ENCODE results near the gene MAML2. TPM values are rescaled to one million over a fixed set of nuclear protein-coding genes. Genes with fewer than 3 reads are reported as not detected.

MAML2 gene
- total and polyA plus RNA-seq, 7 donors = 2.8 to 20.7 (median 11.8) TPM

DNA sequence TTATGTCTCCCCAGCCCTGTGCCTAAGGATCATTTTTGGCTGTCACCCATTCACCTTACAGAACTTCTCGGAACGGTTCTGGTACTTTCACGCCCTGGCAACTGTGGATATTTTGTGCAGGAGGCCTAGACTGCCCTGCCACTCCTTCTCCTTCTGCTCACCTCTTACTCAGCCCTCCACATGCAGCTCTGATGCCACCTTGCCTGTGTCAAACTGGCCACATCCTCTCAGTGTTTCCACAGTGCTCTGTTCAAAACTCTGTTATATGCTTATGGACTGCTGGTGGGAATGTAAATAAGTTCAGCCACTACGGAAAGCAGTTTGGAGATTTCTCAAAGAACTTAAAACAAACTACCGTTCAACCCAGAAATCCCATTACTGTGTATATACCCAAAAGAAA lies 318.3 kb downstream of the MAML2 start:
- 90 to 91% methylated on average over 5 of the region's 5 CpGs for WGBS, 2 donors
- Histone ChIP-seq H3K36me3 (no peaks in the 10 kb centered on the region), H3K4me3 (no peak overlapping the region), H3K9me3 (no peaks in the 10 kb centered on the region), H3K27ac (no peak overlapping the region), H3K4me1 (no peaks in the 10 kb centered on the region), H3K27me3 (no peaks in the 10 kb centered on the region)
- TF ChIP-seq CTCF (IDR thresholded peaks at IDR 0.05) = no peak
- TF ChIP-seq POLR2AphosphoS5 (IDR thresholded peaks at IDR 0.05) = no peak
- no peak for TF ChIP-seq EP300 (IDR thresholded peaks at IDR 0.05)
- TF ChIP-seq POLR2A (IDR thresholded peaks at IDR 0.05) = no peak
- no peak for DNase-seq
- intact Hi-C loops (cut with DNase I) = no loop called here

GRCh38 chr11:96023275-96023674 lies 319.7 kb downstream of the MAML2 start:
- intact Hi-C loops (cut with DNase I) = no loop called here
- Histone ChIP-seq H3K36me3 (no peaks in the 10 kb centered on the region), H3K9me3 (no peaks in the 10 kb centered on the region), H3K4me3 (no peak overlapping the region), H3K4me1 (no peaks in the 10 kb centered on the region), H3K27me3 (no peaks in the 10 kb centered on the region), H3K27ac (no peak overlapping the region)
- 83 to 88% methylated on average over 7 of the region's 7 CpGs for WGBS, 2 donors
- TF ChIP-seq EP300 (IDR thresholded peaks at IDR 0.05) (no peak), CTCF (IDR thresholded peaks at IDR 0.05) (no peak), POLR2A (IDR thresholded peaks at IDR 0.05) (no peak), POLR2AphosphoS5 (IDR thresholded peaks at IDR 0.05) (no peak)
- DNase-seq = no peak

- Histone ChIP-seq H3K27me3 (no peaks in the 10 kb centered on the region), H3K36me3 (no peaks in the 10 kb centered on the region), H3K27ac (no peak overlapping the region), H3K4me3 (no peak overlapping the region), H3K4me1 (no peaks in the 10 kb centered on the region), H3K9me3 (no peaks in the 10 kb centered on the region)
- 96 to 97% methylated on average over 5 of the region's 5 CpGs for WGBS, 2 donors
- DNase-seq = no peak
- intact Hi-C loops (cut with DNase I) = no loop called here
- no peak for TF ChIP-seq CTCF (IDR thresholded peaks at IDR 0.05)
- TF ChIP-seq EP300 (IDR thresholded peaks at IDR 0.05) = no peak
- TF ChIP-seq POLR2A (IDR thresholded peaks at IDR 0.05) = no peak
- TF ChIP-seq POLR2AphosphoS5 (IDR thresholded peaks at IDR 0.05) = no peak
Measured at GRCh38 chr11:96021901-96022650, 320.9 kb downstream of the MAML2 start.

DNA sequence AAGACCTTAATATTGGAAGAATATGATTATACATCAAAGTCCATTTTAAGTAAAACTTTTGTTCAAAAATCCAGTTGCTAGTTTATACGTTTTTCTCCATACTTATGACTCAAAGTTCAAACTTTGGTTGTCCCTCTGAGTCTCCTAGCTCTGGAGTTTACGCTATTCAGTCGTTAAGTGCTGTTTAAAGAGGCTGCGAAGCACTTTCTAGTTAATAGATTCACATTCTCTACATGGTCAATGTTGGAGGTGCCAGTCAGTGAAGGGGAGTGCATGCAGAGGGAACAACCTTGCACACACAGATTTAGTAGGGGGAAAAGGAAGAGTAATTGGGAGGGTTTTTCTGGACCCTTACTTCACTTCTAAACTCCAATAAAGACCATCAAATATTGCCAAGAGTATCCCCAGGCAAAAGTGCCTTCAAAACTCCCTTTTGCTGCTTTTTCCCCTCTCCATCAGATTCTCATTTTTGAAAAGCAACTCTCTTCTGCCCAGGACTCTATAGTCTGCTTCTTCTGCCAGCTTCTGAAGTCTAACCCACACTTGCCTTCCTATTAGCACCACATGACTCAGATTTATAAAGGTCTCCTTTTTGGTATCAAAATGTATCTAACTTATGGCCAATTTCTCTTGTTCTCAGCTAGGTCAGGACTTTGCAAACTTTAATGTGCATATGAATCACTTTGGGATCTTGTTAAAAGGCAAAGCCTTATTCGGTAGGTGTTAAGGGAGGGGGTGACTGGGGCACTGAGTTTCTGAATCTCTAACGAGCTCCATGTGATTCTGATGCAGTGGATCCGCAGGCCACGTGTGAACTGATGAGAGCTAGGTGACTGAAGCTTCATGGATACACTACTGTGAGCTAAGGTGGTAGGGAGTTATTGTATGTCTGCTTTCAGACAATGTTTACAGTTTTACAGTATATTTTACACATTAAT lies 322.9 kb downstream of the MAML2 start:
- 87 to 89% methylated on average over 8 of the region's 8 CpGs for WGBS, 2 donors
- H3K9me3 ChIP-seq = no peaks in the 10 kb centered on the region
- H3K4me3 ChIP-seq = no peak overlapping the region
- no peak overlapping the region for H3K27ac ChIP-seq
- TF ChIP-seq EP300 (IDR thresholded peaks at IDR 0.05) (no peak), POLR2A (IDR thresholded peaks at IDR 0.05) (no peak), CTCF (IDR thresholded peaks at IDR 0.05) (no peak), POLR2AphosphoS5 (IDR thresholded peaks at IDR 0.05) (no peak)
- no peak for DNase-seq
- no peaks in the 10 kb centered on the region for H3K27me3 ChIP-seq
- no peaks in the 10 kb centered on the region for H3K4me1 ChIP-seq
- intact Hi-C loops (cut with DNase I) = no loop called here
- no peaks in the 10 kb centered on the region for H3K36me3 ChIP-seq
